Activated CD4-positive, CD25-positive, alpha-beta regulatory T cell (primary cell): Measurements from ENCODE around the gene PSMB9.

Experiments used
- DNase-seq, 4 experiments: peaks; one replicate each; lab custom pipeline; 2025; lab: John Stamatoyannopoulos, UW

Gene PSMB9

DNA sequence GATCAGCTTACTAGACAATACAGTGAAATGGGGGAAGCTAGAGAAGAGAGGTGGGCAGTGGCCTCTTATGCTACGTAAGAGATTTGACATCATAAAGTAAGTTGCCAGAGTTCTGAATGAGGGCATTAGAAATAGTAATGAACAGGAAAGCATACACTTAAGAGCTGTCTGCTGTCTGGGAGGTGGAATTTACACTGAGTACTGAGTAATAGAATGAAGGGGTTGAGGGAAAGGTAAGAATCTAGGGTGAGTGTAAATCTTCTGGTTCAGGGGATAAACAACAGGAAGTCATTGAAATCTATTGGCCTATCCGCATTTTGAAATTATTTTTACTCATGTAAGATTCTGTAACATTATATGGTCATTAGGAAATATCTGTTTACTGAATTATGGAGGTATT lies 51.1 kb downstream of the PSMB9 start:
- DNase-seq = no peak

DNA sequence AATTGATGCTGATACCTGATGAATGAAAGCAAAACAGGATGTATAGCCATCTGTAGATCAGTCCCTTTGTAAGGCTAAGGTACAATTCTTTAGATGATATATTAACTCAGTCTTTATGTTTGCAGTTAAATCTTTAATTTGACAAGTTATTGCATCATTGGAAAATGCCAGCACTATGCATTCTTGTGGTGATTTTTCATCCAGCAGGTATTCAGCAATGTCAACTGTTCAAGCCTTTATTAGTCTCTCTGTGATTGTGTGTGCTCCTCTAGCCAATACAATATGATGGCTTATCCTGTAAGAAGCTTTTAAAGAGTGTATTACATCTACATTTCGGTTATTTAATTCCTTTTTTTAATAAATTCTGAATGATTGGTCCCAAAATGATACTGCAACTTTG lies 52.5 kb downstream of the PSMB9 start:
- no peak for DNase-seq

GRCh38 chr6:32908897-32909296 lies 54.9 kb downstream of the PSMB9 start:
- DNase-seq = no peak
